ENCODE data around the gene AP2B1.
"Not testable (repeated sequence)": the region's sequence is repeated elsewhere in the genome, so short reads cannot be mapped to it uniquely, and the experiment has no call there.

Gene AP2B1

GRCh38 chr17:35703308-35703707, 116.2 kb downstream of the AP2B1 start:
- not testable (repeated sequence) for DNase-seq

- no peak for DNase-seq
These were observed 118.1 kb downstream of the AP2B1 start for GRCh38 chr17:35705230-35705629.

DNA sequence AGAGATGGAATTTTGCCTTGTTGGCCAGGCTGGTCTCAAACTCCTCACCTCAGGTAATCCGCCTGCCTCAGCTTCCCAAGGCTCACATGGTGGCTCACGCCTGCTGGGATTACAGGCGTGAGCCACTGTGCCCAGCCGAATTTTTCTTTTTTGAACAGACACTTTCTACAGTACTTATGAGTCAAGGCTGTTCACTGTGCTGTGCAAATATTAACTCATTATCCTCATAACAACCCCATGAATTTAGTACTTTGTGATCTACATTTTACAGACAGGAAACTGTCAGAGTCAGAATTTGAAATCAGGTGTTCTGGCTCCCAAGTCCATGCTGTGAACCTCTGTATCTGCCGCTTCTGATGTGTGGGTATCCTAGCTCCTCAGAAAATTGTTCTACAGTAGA, 118.6 kb downstream of the AP2B1 start:
- DNase-seq, result no peak

DNA sequence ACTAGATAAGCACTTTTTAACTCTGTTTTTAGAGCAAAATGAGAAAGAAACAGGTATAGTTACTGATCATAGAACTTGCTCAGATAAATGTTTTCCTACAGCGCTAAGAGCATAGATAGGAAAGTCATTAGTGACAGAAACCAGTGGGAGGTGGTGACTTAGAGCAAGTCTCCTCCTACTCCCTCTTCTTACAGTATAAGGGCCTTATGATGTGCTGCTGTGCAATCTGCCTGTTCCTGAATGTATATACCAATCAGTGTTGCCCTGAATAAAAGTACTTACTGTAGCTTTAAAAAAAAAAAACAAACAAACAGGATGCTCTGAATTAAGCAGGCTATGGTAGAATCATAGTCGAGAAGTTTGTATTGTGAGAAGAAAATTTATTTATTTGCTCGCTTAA, 121.0 kb downstream of the AP2B1 start:
- DNase-seq, result no peak

DNA sequence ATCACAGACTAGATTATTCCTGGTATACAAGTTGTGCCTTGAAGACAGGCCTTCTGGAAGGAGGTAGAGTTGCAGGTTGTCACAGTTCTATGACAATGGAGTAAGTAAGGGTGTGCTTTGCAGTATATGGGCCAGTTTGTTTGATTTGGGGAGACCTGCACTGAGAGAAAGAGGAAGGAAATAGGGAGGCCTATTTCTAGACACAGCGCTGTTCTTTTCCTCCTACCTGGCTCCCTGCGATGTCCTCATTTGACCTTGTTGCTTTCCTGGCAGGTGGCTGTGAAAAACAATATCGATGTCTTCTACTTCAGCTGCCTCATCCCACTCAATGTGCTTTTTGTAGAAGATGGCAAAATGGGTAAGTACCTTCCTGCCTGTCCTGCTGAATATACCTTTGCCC, 121.8 kb downstream of the AP2B1 start:
- DNase-seq, result no peak

GRCh38 chr17:35709874-35710273, 122.8 kb downstream of the AP2B1 start:
- no peak for DNase-seq

- DNase-seq, result no peak
These were observed 123.8 kb downstream of the AP2B1 start for GRCh38 chr17:35710950-35711349.

GRCh38 chr17:35713069-35713728, 126.1 kb downstream of the AP2B1 start:
- no peak for DNase-seq

- DNase-seq, result no peak
These were observed 127.9 kb downstream of the AP2B1 start for GRCh38 chr17:35714988-35715387.

- DNase-seq, result no peak
These were observed 128.3 kb downstream of the AP2B1 start for GRCh38 chr17:35715416-35715815.

- no peak for DNase-seq
These were observed 129.1 kb downstream of the AP2B1 start for GRCh38 chr17:35716173-35716572.

- no peak for DNase-seq
These were observed 129.9 kb downstream of the AP2B1 start for GRCh38 chr17:35716897-35717465.

- no peak for DNase-seq
These were observed 130.4 kb downstream of the AP2B1 start for GRCh38 chr17:35717475-35717874.

DNA sequence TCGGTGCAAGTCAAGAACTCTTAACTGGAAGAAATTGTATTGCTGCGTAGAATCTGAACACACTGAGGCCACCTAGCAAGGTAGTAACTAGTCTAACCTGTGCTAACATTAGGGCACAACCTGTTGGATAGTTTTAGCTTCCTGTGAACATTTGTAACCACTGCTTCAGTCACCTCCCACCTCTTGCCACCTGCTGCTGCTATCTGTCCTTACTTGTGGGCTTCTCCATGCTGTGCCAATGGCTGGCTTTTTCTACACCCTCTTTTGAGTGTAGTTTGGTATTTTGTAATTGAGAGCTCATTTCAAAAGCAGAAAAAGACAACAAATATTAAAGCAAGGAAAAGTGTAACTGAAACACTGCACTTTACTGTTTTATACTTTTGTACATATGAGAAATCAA, 136.6 kb downstream of the AP2B1 start:
- DNase-seq, result no peak

GRCh38 chr17:35725058-35725457, 137.9 kb downstream of the AP2B1 start:
- DNase-seq, result no peak

DNA sequence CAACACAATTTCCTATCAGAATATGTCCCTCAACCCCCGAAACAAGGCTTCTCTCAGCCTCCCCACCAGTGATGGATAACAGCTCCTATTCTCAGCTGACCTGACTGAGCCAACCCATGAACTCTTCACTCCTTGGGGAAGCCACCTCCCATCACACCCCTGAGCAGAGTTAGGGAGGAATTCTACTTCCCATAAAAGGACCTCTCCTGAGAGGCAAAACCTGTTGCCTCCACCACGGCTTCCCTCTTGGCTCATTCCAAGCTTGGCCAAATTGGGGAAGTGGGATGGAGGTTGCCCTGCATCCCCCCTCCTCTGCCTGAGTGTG, 138.6 kb downstream of the AP2B1 start:
- no peak for DNase-seq

DNA sequence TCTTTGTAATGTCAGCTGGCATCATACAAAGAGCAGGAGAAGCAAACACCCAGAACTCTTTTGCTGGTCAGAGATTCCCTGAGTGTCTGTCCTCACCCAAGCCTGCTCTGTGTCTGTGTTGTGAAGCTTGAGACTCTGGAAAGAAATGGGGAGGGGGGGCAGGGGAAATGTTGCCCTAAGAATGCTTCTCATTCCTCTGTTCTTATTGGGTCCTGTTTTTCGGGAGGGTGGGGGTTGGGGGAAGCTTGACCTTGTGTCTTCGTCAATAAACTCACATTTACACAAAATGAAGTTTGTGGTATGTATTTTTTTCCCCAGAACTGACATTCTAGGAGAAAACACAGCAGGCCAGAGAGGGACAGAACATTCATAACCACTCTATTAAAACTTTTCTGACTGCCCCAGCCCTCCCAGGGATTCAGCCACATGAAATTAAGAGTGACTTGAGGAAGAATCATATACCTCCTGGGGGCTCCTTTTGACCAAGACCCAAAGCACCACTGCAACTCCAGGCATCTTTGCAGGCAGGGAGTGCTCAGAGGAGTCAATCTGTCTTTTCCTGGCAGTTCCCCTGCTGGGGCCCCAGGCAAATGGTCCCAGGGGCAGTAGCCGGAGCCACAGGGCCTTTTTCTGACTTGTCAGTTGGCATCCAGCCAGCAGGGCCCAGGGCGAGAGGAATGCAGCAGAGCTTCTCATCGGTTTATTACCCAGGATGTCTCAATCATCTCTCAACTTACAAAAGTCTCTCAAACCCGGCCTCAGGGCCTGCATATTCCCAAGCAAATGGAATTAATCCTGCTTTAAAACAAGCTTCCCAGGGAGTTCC, 139.2 kb downstream of the AP2B1 start:
- no peak for DNase-seq

- no peak for DNase-seq
These were observed 139.9 kb downstream of the AP2B1 start for GRCh38 chr17:35726953-35727460.

DNA sequence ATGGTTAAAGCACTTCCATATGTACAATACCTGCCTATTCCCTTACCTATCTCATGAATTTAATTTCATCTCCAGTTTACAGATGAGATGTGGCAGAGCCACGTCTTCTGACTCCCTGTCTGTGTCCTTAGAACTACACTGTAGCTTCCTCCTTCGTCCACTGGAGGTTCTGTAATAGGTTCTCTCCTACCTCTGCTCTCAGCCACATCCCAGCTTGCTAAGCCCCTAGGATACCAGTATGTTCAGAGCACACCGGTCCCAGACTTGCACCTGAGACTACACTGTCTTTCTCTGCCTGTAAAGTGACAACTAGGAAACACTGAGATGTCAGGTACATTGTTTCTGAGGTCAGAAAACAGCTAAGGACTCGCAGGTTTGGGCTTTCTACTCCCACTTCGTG, 140.5 kb downstream of the AP2B1 start:
- DNase-seq, result no peak

- DNase-seq, result no peak
These were observed 141.4 kb downstream of the AP2B1 start for GRCh38 chr17:35728551-35728950.

DNA sequence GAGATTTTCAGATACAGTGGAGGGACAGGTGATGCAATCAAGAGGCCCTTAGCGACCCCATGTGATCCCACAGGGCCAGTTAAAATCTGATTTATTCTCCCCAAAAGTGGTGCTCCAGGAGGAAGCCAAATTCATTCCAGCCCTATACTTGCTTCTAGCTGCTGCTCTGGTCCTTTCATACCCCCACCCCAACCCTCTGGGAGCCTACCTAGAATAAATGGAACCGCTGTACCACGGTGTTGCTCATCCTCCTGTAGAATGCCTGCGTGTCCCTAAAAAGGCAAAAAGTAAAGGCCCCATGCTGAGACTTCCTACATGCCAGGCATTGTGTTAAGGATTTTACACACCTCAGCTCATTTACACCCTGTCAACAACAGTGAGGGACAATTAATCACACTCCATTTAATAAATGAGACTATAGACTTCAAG, 142.3 kb downstream of the AP2B1 start:
- no peak for DNase-seq

DNA sequence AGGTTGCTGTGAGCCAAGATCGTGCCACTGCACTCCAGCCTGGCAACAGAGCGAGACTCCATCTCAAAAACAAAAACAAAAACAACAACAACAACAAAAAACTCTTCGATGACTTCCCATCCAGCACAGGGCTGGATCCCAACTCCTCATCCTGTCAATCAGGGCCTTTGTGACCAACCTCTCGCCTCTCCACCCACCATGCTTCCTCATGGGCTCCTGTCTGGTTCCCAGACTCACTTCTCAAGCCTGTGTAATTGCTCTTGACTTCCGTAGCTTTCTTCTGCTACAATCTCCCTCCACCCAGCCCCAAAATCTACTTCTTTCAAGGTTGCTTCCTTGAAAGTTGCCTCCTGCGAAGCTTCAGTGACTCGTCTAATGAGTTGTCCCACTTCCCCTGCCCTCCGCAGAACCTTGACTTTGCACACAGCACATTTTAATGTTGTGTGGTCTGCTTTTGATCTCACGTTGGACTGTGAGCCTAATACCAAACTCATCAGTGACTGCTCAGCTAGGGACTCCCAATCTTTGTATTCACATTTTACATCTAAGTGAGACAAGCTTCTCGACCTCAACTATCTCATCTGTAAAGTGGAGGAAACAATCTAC, 143.4 kb downstream of the AP2B1 start:
- DNase-seq, result no peak

DNA sequence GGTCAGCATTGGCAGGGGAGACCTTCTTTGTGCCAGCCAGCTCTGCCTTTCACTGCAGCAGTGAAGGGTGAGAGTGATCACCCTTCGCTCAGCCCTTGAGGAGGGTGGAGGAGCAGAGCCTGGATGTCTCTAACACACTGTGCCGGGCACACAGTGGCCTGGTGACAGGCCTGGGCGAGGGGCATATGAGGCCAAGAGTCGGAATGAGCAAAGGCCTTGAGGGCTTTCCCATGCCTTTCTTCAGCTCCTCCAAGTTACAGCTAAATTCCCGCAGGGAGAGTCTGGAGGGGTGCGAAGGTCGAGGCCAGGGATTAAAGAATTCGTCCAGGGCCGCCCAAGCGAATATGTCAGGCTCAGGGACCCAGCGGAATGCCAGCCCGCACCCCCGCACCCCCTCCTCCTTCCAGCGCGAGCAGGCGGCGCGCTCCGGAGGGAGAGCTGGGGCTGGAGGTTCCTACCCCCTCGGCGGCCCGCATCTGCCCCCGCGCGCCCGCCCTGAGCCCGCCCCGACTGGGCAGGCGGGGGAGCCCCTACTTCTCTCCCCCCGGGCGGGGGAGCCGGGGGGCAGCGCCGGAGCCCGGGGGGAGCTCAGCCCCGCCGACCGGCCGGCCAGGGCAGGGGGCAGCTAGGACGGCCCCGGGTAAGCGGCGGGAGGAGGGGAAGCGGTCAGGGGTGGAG, 144.3 kb downstream of the AP2B1 start, which contains the start of gene RASL10B:
Gene RASL10B, plus strand, starts transcription at position 401 of the 678 bp plus-strand sequence. CDS start 3,546 bp downstream, outside the sequence.
- DNase-seq, result peak in 1 of 2 donors; percentile 34
